Tibial nerve (tissue), 3 donors: Measurements from ENCODE around the gene EXD3.

ENCODE experiments used
- POLR2A ChIP-seq, 2 donors: fragments of 450-650 bp; IDR thresholded peaks; one replicate each; pipeline ENCODE4 v1.6.1; 2017; ENCODE audit warnings: antibody characterized with exemption in 2 of 2, mild to moderate bottlenecking in 2 of 2, moderate library complexity in 2 of 2
- TF ChIP-seq, protein P1 (sequence below), 5 experiments: fragments of 200-600 bp in 3 of 5; fragments of 450-650 bp in 2 of 5; sonication (generic) in 3 of 5; IDR thresholded peaks; one replicate each; pipeline ENCODE4 v1.5.1; 2016 to 2019; ENCODE audit warnings: antibody characterized with exemption in 5 of 5, mild to moderate bottlenecking in 3 of 5, moderate library complexity in 2 of 5

DNA sequence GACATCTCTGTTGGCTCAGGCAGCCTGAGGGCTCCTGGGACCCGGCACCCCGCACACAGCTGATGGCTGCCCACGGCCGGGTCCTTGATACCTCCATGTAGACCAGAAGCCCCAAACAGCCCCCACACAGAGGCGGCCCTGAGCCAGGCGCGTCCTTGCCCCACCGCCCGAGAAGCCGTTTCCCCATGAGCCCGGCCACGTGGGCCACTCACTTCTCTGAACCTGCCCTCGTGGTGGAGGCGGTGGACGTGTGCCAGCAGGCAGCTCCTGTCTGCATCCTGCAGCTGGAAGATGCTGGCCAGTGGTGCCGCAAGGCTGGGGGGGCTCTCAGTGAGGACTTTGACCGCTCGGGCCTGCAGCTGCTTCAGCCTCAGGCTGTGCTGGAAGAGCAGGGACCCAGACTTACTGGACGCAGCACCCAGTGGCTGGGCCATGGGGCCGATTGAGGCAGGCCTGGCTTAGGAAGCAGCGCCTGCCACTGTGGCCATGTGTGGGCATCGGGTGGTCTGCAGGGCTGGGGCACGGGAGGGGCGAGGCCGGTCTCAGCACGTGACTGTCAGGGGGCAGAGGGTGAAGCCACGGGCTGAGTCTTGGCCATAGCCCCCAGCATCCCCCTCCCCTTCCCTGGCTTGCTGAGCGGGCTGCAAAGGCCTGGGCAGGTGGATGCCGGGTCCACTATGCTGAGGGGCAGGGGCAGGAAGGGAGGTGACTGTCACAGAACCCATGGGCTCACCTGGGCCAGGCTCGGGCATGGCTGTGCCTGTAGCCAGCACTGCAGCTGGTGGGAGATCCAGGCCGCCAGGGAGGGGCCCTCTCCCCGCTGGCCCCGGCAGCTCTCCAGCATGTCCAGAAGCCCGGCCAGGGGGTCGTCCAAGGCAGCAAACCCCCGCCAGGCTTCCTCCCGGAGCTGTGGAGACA lies 50.0 kb downstream of the EXD3 start:
- TF ChIP-seq, protein P1, sequence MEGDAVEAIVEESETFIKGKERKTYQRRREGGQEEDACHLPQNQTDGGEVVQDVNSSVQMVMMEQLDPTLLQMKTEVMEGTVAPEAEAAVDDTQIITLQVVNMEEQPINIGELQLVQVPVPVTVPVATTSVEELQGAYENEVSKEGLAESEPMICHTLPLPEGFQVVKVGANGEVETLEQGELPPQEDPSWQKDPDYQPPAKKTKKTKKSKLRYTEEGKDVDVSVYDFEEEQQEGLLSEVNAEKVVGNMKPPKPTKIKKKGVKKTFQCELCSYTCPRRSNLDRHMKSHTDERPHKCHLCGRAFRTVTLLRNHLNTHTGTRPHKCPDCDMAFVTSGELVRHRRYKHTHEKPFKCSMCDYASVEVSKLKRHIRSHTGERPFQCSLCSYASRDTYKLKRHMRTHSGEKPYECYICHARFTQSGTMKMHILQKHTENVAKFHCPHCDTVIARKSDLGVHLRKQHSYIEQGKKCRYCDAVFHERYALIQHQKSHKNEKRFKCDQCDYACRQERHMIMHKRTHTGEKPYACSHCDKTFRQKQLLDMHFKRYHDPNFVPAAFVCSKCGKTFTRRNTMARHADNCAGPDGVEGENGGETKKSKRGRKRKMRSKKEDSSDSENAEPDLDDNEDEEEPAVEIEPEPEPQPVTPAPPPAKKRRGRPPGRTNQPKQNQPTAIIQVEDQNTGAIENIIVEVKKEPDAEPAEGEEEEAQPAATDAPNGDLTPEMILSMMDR (IDR thresholded peaks at IDR 0.05): no peak
- no peak for TF ChIP-seq POLR2A (IDR thresholded peaks at IDR 0.05)
